HL-60 (cell line): ENCODE data around the gene CD58.

Experiments used
- POLR2AphosphoS5 ChIP-seq: IDR thresholded peaks from 2 replicates; pipeline ENCODE4 v1.6.1; 2012; ENCODE audit warnings: low read depth
- REST ChIP-seq: IDR thresholded peaks from 2 replicates; pipeline ENCODE4 v1.6.1; 2012; ENCODE audit warnings: low read depth; ENCODE audit not compliant: insufficient replicate concordance
- TF ChIP-seq, protein P1 (sequence below): IDR thresholded peaks from one replicate; pipeline ENCODE4 v1.5.1; 2011; ENCODE audit warnings: low read length, control low read depth, inconsistent platforms; ENCODE audit not compliant: insufficient read depth

DNA sequence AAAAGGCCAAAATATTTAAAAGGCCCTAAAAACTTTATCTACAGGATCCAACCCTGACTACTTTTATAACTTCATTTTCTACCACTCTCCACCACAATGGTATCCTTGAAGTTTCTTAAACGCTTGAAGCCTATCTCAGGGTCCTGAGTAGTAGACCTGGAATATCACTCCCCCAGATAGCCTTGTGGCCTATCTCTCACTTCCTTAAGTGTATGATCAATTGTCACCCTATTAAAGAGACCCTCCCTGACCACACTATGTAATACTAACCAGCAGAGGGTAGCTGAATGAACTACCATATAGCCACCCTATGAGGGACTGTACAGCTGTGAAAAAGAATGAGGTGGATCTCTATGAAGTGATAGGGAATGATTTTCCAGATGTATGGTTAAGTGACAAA is 5.6 kb downstream of the CD58 start:
- TF ChIP-seq, protein P1, sequence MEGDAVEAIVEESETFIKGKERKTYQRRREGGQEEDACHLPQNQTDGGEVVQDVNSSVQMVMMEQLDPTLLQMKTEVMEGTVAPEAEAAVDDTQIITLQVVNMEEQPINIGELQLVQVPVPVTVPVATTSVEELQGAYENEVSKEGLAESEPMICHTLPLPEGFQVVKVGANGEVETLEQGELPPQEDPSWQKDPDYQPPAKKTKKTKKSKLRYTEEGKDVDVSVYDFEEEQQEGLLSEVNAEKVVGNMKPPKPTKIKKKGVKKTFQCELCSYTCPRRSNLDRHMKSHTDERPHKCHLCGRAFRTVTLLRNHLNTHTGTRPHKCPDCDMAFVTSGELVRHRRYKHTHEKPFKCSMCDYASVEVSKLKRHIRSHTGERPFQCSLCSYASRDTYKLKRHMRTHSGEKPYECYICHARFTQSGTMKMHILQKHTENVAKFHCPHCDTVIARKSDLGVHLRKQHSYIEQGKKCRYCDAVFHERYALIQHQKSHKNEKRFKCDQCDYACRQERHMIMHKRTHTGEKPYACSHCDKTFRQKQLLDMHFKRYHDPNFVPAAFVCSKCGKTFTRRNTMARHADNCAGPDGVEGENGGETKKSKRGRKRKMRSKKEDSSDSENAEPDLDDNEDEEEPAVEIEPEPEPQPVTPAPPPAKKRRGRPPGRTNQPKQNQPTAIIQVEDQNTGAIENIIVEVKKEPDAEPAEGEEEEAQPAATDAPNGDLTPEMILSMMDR: no peak
- TF ChIP-seq POLR2AphosphoS5 (no peak), REST (no peak)
